Neural progenitor cell (in vitro differentiated cells): ENCODE measurements around the gene KBTBD2. TPM values are rescaled to one million over a fixed set of nuclear protein-coding genes. Genes with fewer than 3 reads are reported as not detected.
"Not testable (repeated sequence)": the region's sequence is repeated elsewhere in the genome, so short reads cannot be mapped to it uniquely, and the experiment has no call there.

Experiments
- DNase-seq: peaks from one replicate; pipeline ENCODE4 v3.0.0-alpha.2; 2016; ENCODE audit warnings: low spot score
- H2AFZ ChIP-seq: fragments of 200-600 bp; sonication (generic); replicated peaks from 2 replicates; pipeline ENCODE4 v1.6.1; 2016; ENCODE audit warnings: antibody characterized with exemption
- H3F3A ChIP-seq: fragments of 200-600 bp; sonication (generic); 2 replicates; pipeline ENCODE4 v1.6.1; 2016; ENCODE audit warnings: antibody characterized with exemption, low read depth
- H3K27ac ChIP-seq: fragments of 200-600 bp; sonication (generic); 2 replicates; pipeline ENCODE4 v1.5.1; 2016; ENCODE audit warnings: mild to moderate bottlenecking
- H3K27me3 ChIP-seq: fragments of 200-600 bp; sonication (generic); 2 replicates; pipeline ENCODE4 v1.6.1; 2016; ENCODE audit warnings: mild to moderate bottlenecking, moderate library complexity
- H3K36me3 ChIP-seq: fragments of 200-600 bp; sonication (generic); 2 replicates; pipeline ENCODE4 v1.5.1; 2016
- H3K4me1 ChIP-seq: fragments of 200-600 bp; sonication (generic); 2 replicates; pipeline ENCODE4 v1.6.1; 2016; ENCODE audit warnings: mixed run types
- H3K4me2 ChIP-seq: fragments of 200-600 bp; sonication (generic); 2 replicates; pipeline ENCODE4 v1.6.1; 2016
- H3K4me3 ChIP-seq: fragments of 200-600 bp; sonication (generic); 2 replicates; pipeline ENCODE4 v1.5.1; 2016
- H3K79me2 ChIP-seq: fragments of 200-600 bp; sonication (generic); 2 replicates; pipeline ENCODE4 v1.6.1; 2016; ENCODE audit warnings: low read depth
- H3K9ac ChIP-seq: fragments of 200-600 bp; sonication (generic); 2 replicates; pipeline ENCODE4 v1.6.1; 2016
- H3K9me3 ChIP-seq: fragments of 200-600 bp; sonication (generic); 2 replicates; pipeline ENCODE4 v1.5.1; 2016; ENCODE audit warnings: low read depth
- H4K20me1 ChIP-seq: fragments of 200-600 bp; sonication (generic); 2 replicates; pipeline ENCODE4 v1.6.1; 2016; ENCODE audit warnings: low read depth
- H3K27ac Mint-ChIP-seq: 3 replicates; pipeline ENCODE4 v1.8.0; 2021; ENCODE audit warnings: mixed read lengths
- H3K27me3 Mint-ChIP-seq: 2 replicates; pipeline ENCODE4 v1.8.0; 2022; ENCODE audit warnings: low read depth, mild to moderate bottlenecking, inconsistent platforms, moderate library complexity, mixed read lengths; ENCODE audit not compliant: insufficient read depth
- H3K36me3 Mint-ChIP-seq: 3 replicates; pipeline ENCODE4 v1.8.0; 2021; ENCODE audit warnings: mixed read lengths
- H3K4me1 Mint-ChIP-seq: 3 replicates; pipeline ENCODE4 v1.8.0; 2021; ENCODE audit warnings: mixed read lengths
- H3K4me3 Mint-ChIP-seq: 3 replicates; pipeline ENCODE4 v1.8.0; 2021; ENCODE audit warnings: mild to moderate bottlenecking, moderate library complexity, mixed read lengths
- H3K9me3 Mint-ChIP-seq: 3 replicates; pipeline ENCODE4 v1.8.0; 2020; ENCODE audit warnings: mixed read lengths
- EZH2 ChIP-seq: fragments of 200-600 bp; sonication (generic); IDR thresholded peaks from 2 replicates; pipeline ENCODE4 v1.6.1; 2017; ENCODE audit warnings: antibody characterized with exemption, mild to moderate bottlenecking, moderate library complexity
- EZH2phosphoT487 ChIP-seq: fragments of 200-600 bp; sonication (generic); IDR thresholded peaks from 2 replicates; pipeline ENCODE4 v1.6.1; 2017; ENCODE audit warnings: antibody characterized with exemption
- total RNA-seq: library from RNA; depleted of rRNA; stranded (reverse); fragments of >200 nt; gene quantifications from 2 replicates; pipeline ENCODE4 v1.2.3, GENCODE V29; 2015; ENCODE audit warnings: low replicate concordance
- TF ChIP-seq, protein P1 (sequence below): fragments of 200-600 bp; sonication (generic); IDR thresholded peaks from 2 replicates; pipeline ENCODE4 v1.5.1; 2017; ENCODE audit warnings: antibody characterized with exemption, mild to moderate bottlenecking

KBTBD2 gene
- total RNA-seq, 1 donor from 2014 or later: 45.5 TPM

DNA sequence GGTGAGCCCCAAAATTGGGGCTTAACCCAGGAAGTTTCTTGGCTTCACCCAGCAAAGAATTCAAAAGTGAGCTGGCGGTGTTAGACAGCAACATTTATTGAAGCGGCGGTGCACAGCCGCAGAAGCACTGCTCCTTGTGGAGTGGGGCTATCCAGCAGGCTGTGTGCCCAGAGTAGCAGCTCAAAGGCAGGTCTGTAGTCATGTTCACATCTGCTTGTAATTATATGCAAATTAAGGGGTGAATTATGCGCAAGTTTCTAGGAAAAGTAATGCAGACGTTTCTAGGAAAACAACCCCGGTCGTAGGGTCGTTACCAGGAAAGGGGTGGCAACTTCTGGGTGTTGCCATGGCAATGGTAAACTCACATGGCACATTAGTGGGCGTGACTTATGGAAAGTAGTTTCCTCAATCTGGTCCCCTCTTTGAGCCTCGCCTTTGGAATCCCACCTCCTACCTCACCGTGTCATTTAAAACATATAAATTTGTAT is 13.7 kb upstream of the KBTBD2 start:
- Mint-ChIP-seq H3K27me3 (peaks cover 6% of the 10 kb centered on the region), H3K4me1 (peaks cover 6% of the 10 kb centered on the region), H3K4me3 (no peak overlapping the region), H3K9me3 (no peaks in the 10 kb centered on the region), H3K36me3 (no peaks in the 10 kb centered on the region), H3K27ac (no peak overlapping the region)
- TF ChIP-seq, protein P1, sequence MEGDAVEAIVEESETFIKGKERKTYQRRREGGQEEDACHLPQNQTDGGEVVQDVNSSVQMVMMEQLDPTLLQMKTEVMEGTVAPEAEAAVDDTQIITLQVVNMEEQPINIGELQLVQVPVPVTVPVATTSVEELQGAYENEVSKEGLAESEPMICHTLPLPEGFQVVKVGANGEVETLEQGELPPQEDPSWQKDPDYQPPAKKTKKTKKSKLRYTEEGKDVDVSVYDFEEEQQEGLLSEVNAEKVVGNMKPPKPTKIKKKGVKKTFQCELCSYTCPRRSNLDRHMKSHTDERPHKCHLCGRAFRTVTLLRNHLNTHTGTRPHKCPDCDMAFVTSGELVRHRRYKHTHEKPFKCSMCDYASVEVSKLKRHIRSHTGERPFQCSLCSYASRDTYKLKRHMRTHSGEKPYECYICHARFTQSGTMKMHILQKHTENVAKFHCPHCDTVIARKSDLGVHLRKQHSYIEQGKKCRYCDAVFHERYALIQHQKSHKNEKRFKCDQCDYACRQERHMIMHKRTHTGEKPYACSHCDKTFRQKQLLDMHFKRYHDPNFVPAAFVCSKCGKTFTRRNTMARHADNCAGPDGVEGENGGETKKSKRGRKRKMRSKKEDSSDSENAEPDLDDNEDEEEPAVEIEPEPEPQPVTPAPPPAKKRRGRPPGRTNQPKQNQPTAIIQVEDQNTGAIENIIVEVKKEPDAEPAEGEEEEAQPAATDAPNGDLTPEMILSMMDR: no peak
- no peak for TF ChIP-seq EZH2phosphoT487
- H3K79me2 ChIP-seq: no peaks in the 10 kb centered on the region
- H3K9ac ChIP-seq: no peak overlapping the region
- DNase-seq: peak; percentile 73
- H3F3A ChIP-seq: no peaks in the 10 kb centered on the region
- no peaks in the 10 kb centered on the region for H3K36me3 ChIP-seq
- H4K20me1 ChIP-seq: no peaks in the 10 kb centered on the region
- no peak overlapping the region for H2AFZ ChIP-seq
- H3K4me1 ChIP-seq: no peaks in the 10 kb centered on the region
- H3K4me3 ChIP-seq: peak overlapping the region; percentile 27
- no peaks in the 10 kb centered on the region for H3K27me3 ChIP-seq
- peak overlapping the region; percentile 69 for H3K4me2 ChIP-seq
- H3K27ac ChIP-seq: no peak overlapping the region
- no peaks in the 10 kb centered on the region for H3K9me3 ChIP-seq

DNA sequence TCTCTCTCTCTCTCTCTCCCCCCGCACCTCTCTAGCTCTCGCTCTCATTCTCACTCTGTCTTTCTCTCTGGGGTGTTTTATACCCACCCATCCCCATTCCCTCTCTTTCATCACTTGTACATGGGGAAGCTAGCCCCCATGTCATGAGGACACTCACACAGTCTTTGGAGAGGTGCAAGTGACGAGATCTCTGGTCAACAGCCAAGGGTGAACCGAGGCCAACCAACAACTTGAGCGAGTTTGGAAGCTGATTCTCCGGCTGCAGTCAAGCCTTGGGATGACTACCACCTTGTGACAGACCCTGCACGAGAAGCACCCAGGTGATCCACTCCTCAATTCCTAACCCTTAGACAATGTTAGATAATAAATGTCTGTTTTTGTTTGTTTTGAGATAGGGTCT is 10.1 kb upstream of the KBTBD2 start:
- no peak for DNase-seq
- TF ChIP-seq, protein P1: no peak
- no peak for TF ChIP-seq EZH2phosphoT487
- TF ChIP-seq EZH2: no peak
- H3K27me3 Mint-ChIP-seq: peaks cover 2% of the 10 kb centered on the region
- no peak overlapping the region for H3K4me3 Mint-ChIP-seq
- Histone ChIP-seq H3K79me2 (no peaks in the 10 kb centered on the region), H3K36me3 (no peaks in the 10 kb centered on the region), H2AFZ (no peak overlapping the region), H3K9ac (no peak overlapping the region), H3K4me3 (no peak overlapping the region), H3K4me2 (no peak overlapping the region), H3K9me3 (no peaks in the 10 kb centered on the region), H3F3A (no peaks in the 10 kb centered on the region), H4K20me1 (no peaks in the 10 kb centered on the region), H3K4me1 (no peaks in the 10 kb centered on the region), H3K27me3 (peaks cover 21% of the 10 kb centered on the region), H3K27ac (no peak overlapping the region)
- no peaks in the 10 kb centered on the region for H3K9me3 Mint-ChIP-seq
- H3K27ac Mint-ChIP-seq: no peak overlapping the region
- no peaks in the 10 kb centered on the region for H3K36me3 Mint-ChIP-seq
- H3K4me1 Mint-ChIP-seq: peaks cover 6% of the 10 kb centered on the region

DNA sequence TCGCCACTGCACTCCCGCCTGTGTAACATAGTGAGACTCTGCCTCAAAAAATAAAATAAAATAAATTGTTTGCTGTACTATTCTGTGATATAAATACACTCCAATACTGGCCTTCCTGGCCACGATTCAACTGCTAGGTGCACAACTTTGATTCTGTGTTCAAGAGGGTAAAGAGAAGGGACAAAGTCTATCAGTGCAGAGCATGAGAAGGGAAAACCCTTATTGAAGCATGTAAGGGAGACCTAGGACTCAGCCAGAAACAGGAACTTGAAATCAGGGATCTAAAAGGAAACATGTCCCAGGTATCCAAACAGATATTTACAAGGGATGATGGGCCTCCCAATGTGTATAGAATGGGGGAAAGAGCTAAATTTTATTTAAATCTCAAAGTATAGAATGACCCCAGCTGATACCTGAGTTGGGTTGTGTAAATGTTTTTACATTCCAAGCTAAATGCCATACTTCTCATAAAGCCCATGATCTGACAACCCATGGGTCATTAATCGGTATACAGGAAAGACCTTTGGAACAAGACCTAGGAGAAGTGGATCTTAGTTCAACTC is 9.0 kb upstream of the KBTBD2 start:
- Histone ChIP-seq H3K4me2 (no peak overlapping the region), H3K9me3 (no peaks in the 10 kb centered on the region), H3F3A (no peaks in the 10 kb centered on the region), H3K4me1 (no peaks in the 10 kb centered on the region), H3K9ac (no peak overlapping the region), H3K27ac (no peak overlapping the region), H3K4me3 (no peak overlapping the region), H2AFZ (no peak overlapping the region), H3K79me2 (no peaks in the 10 kb centered on the region), H3K36me3 (no peaks in the 10 kb centered on the region), H4K20me1 (no peaks in the 10 kb centered on the region), H3K27me3 (peaks cover 26% of the 10 kb centered on the region)
- Mint-ChIP-seq H3K9me3 (no peaks in the 10 kb centered on the region), H3K27ac (no peak overlapping the region), H3K27me3 (peaks cover 2% of the 10 kb centered on the region), H3K4me3 (no peak overlapping the region), H3K36me3 (no peaks in the 10 kb centered on the region), H3K4me1 (peaks cover 6% of the 10 kb centered on the region)
- TF ChIP-seq, protein P1: no peak
- no peak for TF ChIP-seq EZH2phosphoT487
- no peak for TF ChIP-seq EZH2
- DNase-seq: no peak

DNA sequence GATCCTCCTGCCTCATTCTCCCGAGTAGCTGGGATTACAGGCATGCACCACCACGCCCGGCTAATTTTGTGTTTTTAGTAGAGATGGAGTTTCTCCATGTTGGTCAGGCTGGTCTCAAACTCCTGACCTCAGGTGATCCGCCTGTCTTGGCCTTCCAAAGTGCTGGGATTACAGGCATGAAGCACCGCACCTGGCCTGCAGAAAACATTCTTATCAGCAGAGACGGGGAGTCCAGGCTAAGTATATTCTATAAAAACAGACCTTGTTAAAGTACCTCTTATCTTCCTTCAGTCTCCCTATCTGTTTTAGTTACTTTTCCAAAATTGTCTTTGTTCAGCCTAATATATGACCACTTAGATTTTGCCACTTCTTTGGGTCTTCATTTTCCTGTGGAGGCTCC is 5.8 kb upstream of the KBTBD2 start:
- DNase-seq, H3K79me2 ChIP-seq, H3K36me3 Mint-ChIP-seq, H3K9me3 ChIP-seq, H3K4me2 ChIP-seq, H3K27ac ChIP-seq, H3K4me1 ChIP-seq, H2AFZ ChIP-seq, H3K9me3 Mint-ChIP-seq, H3K4me3 ChIP-seq, H3K4me3 Mint-ChIP-seq, H3K36me3 ChIP-seq, H4K20me1 ChIP-seq, H3K9ac ChIP-seq, H3K27me3 Mint-ChIP-seq, H3K27ac Mint-ChIP-seq: not testable (repeated sequence)
- H3K4me1 Mint-ChIP-seq: peaks cover 19% of the 10 kb centered on the region
- H3F3A ChIP-seq: peaks cover 12% of the 10 kb centered on the region
- H3K27me3 ChIP-seq: peaks cover 26% of the 10 kb centered on the region
